Endothelial cell of umbilical vein (primary cell): ENCODE data around the gene ENAH. TPM values are rescaled to one million over a fixed set of nuclear protein-coding genes. Genes with fewer than 3 reads are reported as not detected.

Experiments used
- BruUV-seq: library from RNA; stranded (reverse); fragments of 400-500 nt; replicated peaks from 2 replicates; lab custom pipeline; 2021; lab: Mats Ljungman, UMichigan
- CTCF ChIA-PET: fragments of 300-600, 350-600 bp; sonication (Branson Sonifier 250); formaldehyde crosslinking; loops from one replicate; lab custom pipeline; 2021; ENCODE audit warnings: antibody characterized with exemption, inconsistent platforms; lab: Charles Lee
- POLR2A ChIA-PET: fragments of 300-600, 350-600 bp; sonication (Branson Sonifier 250); formaldehyde crosslinking; loops from one replicate; lab custom pipeline; 2021; ENCODE audit warnings: antibody characterized with exemption, inconsistent platforms; lab: Charles Lee
- DNase-seq: peaks from one replicate; pipeline ENCODE4 v3.0.0-alpha.2; 2011; ENCODE audit warnings: low read depth, low spot score
- FAIRE-seq: peaks from 2 replicates; lab custom pipeline; 2011; peaks lifted over from hg19 to GRCh38; lab: Jason Lieb, UNC
- H2AFZ ChIP-seq: 2 replicates; pipeline ENCODE4 v1.6.0; 2012; ENCODE audit warnings: low read depth, low read length, control low read depth, inconsistent platforms
- H3K27ac ChIP-seq: 2 replicates; pipeline ENCODE4 v1.5.1; 2011; ENCODE audit warnings: low read depth, mild to moderate bottlenecking, control low read depth, low read length, moderate library complexity; ENCODE audit not compliant: insufficient read depth
- H3K27me3 ChIP-seq, 2 experiments: 2 replicates each; pipeline versions ENCODE4 v1.6.0 to v1.6.1; 2011; ENCODE audit warnings: low read length in 2 of 2, mixed read lengths in 1 of 2; ENCODE audit not compliant: control insufficient read depth in 2 of 2, insufficient read depth in 2 of 2
- H3K36me3 ChIP-seq, 2 experiments: 2 replicates in 1 of 2; 3 replicates in 1 of 2; pipeline ENCODE4 v1.5.1; 2011; ENCODE audit warnings: low read length in 2 of 2, mild to moderate bottlenecking in 1 of 2, moderate library complexity in 1 of 2; ENCODE audit not compliant: control insufficient read depth in 2 of 2, insufficient read depth in 2 of 2; ENCODE audit errors: extremely low read depth in 1 of 2
- H3K4me1 ChIP-seq: 3 replicates; pipeline ENCODE4 v1.5.1; 2011; ENCODE audit warnings: mild to moderate bottlenecking, low read length; ENCODE audit not compliant: control insufficient read depth, insufficient read depth; ENCODE audit errors: extremely low read depth
- H3K4me2 ChIP-seq: 2 replicates; pipeline ENCODE4 v1.6.1; 2011; ENCODE audit warnings: low read length, control low read depth, mixed read lengths; ENCODE audit not compliant: insufficient read depth
- H3K4me3 ChIP-seq, 3 experiments: fragments of 200-600 bp in 1 of 3; sonication (generic), shearing (Covaris generic) in 1 of 3; replicated peaks in 1 of 3; 2 replicates each; pipeline ENCODE4 v1.5.1; 2011 to 2016; ENCODE audit warnings: control low read depth in 3 of 3, low read length in 3 of 3, mild to moderate bottlenecking in 2 of 3, inconsistent platforms in 1 of 3, low read depth in 1 of 3, moderate library complexity in 1 of 3; ENCODE audit not compliant: insufficient read depth in 1 of 3
- H3K79me2 ChIP-seq: 2 replicates; pipeline ENCODE4 v1.6.0; 2012; ENCODE audit warnings: low read length, inconsistent platforms; ENCODE audit not compliant: control insufficient read depth, insufficient read depth
- H3K9ac ChIP-seq: replicated peaks from 2 replicates; pipeline ENCODE3; 2011; ENCODE audit warnings: low read length, control low read depth; ENCODE audit not compliant: insufficient read depth; ENCODE audit errors: extremely low read depth
- H3K9me1 ChIP-seq: replicated peaks from 3 replicates; pipeline ENCODE4 v1.6.0; 2011; ENCODE audit warnings: mild to moderate bottlenecking, low read length; ENCODE audit not compliant: control insufficient read depth, insufficient read depth; ENCODE audit errors: extremely low read depth
- H3K9me3 ChIP-seq: replicated peaks from 2 replicates; pipeline ENCODE4 v1.5.1; 2012; ENCODE audit warnings: low read length, inconsistent platforms; ENCODE audit not compliant: control insufficient read depth, insufficient read depth
- H4K20me1 ChIP-seq: replicated peaks from 2 replicates; pipeline ENCODE3; 2011; ENCODE audit warnings: mild to moderate bottlenecking, low read length; ENCODE audit not compliant: control insufficient read depth, insufficient read depth; ENCODE audit errors: extremely low read depth
- EZH2 ChIP-seq: IDR thresholded peaks from 2 replicates; pipeline ENCODE4 v1.6.1; 2012; ENCODE audit warnings: borderline replicate concordance, low read depth, mild to moderate bottlenecking, moderate library complexity, low read length, inconsistent platforms; ENCODE audit not compliant: severe bottlenecking
- FOS ChIP-seq: IDR thresholded peaks from 2 replicates; pipeline ENCODE4 v1.6.1; 2011; ENCODE audit warnings: mild to moderate bottlenecking, low read length, moderate library complexity, borderline replicate concordance; ENCODE audit not compliant: insufficient read depth
- GATA2 ChIP-seq: IDR thresholded peaks from 2 replicates; pipeline ENCODE4 v1.7.0; 2011; ENCODE audit warnings: low read depth, mild to moderate bottlenecking, moderate library complexity, mixed read lengths, low read length; ENCODE audit not compliant: insufficient read length, insufficient read depth
- JUN ChIP-seq: IDR thresholded peaks from 2 replicates; pipeline ENCODE4 v1.6.1; 2011; ENCODE audit warnings: borderline replicate concordance, low read depth; ENCODE audit not compliant: insufficient read length, insufficient read depth
- MYC ChIP-seq: IDR thresholded peaks from one replicate; pipeline ENCODE4 v1.6.1; 2011; ENCODE audit warnings: mild to moderate bottlenecking, low read depth, low read length
- POLR2AphosphoS5 ChIP-seq: IDR thresholded peaks from 2 replicates; pipeline ENCODE4 v1.6.1; 2012; ENCODE audit warnings: low read depth, mild to moderate bottlenecking, control low read depth, low read length, moderate library complexity; ENCODE audit not compliant: insufficient read depth
- dilution Hi-C: fragments of 300-500 bp; cut with MboI; formaldehyde crosslinking; loops from one replicate; pipeline ENCODE4 v1.15.0; 2019; ENCODE audit warnings: low sequenced_read_pairs; ENCODE audit not compliant: extremely low pct_ligation_motif_present
- intact Hi-C: fragments of 100-400 bp; cut with micrococcal nuclease; formaldehyde crosslinking; loops from one replicate; pipeline ENCODE4 v1.10.0; 2022
- polyA plus RNA-seq, 4 experiments: library from polyadenylated mRNA; depleted of rRNA in 3 of 4; stranded (reverse) in 3 of 4; unstranded in 1 of 4; fragments of >200 nt; gene quantifications; 2 replicates each; pipeline versions ENCODE4 v1.2.1 to v1.2.3, GENCODE V29; 2011 to 2012; ENCODE audit warnings: missing spikeins in 1 of 4
- total RNA-seq: library from RNA; stranded (reverse); gene quantifications from 2 replicates; pipeline ENCODE4 v1.2.3, GENCODE V29; 2021
- TF ChIP-seq, protein P1 (sequence below): IDR thresholded peaks from 2 replicates; pipeline ENCODE4 v1.6.1; 2011; ENCODE audit not compliant: insufficient read depth, insufficient read length
- TF ChIP-seq, protein P2 (sequence below), 2 donors: IDR thresholded peaks; 1 replicate in 1 of 2; 2 replicates in 1 of 2; pipeline ENCODE4 v1.5.1; 2011; ENCODE audit warnings: low read length in 2 of 2, mild to moderate bottlenecking in 2 of 2, moderate library complexity in 2 of 2, control low read depth in 1 of 2, inconsistent platforms in 1 of 2, low read depth in 1 of 2; ENCODE audit not compliant: insufficient read depth in 1 of 2; ENCODE audit errors: extremely low read depth in 1 of 2

Gene ENAH
- total and polyA plus RNA-seq, 2 donors (not counting 3 experiments of a cell fraction or from before 2014, with no cell fraction given): 19.9 to 95.6 TPM

DNA sequence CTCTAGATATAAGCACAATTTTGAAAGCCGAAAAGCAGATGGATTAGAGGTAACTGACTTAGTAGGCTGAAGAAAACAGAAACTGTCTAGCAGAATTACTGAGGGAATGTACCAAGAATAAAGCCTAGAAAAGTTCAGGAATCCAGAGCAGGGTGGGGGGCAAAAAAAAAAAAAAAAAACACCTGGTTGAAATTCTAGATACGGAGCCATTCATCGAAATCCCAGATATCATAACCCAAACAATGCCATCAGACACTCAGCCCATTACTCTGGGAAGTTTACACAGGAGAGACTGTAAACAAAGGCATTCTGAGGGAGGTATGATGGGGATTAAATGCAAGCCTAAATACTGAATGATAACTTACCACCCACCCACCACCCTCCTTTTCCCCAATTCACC is 45.6 kb downstream of the ENAH start:
- H3K79me2 ChIP-seq: peaks cover 50% of the 10 kb centered on the region
- no peak overlapping the region for H3K27ac ChIP-seq
- no peaks in the 10 kb centered on the region for H3K9me3 ChIP-seq
- H2AFZ ChIP-seq: no peak overlapping the region
- FAIRE-seq (no peak), DNase-seq (no peak)
- intact Hi-C loops (no loop called here), dilution Hi-C loops (no loop called here)
- H3K9ac ChIP-seq: no peak overlapping the region
- H3K4me3 ChIP-seq: no peak overlapping the region
- no peak overlapping the region for H3K4me2 ChIP-seq
- ChIA-PET CTCF (interaction anchor here (0.8 kb wide), 1 partner anchor 18 kb away, joined by 3 read pairs; no protein-coding TSS in a partner anchor), POLR2A (no interaction called here)
- no peaks in the 10 kb centered on the region for H3K36me3 ChIP-seq
- no peaks in the 10 kb centered on the region for H4K20me1 ChIP-seq
- peaks cover 20% of the 10 kb centered on the region for H3K4me1 ChIP-seq
- H3K27me3 ChIP-seq: no peaks in the 10 kb centered on the region
- TF ChIP-seq POLR2AphosphoS5 (no peak), FOS (no peak), EZH2 (no peak)
- TF ChIP-seq, protein P1, sequence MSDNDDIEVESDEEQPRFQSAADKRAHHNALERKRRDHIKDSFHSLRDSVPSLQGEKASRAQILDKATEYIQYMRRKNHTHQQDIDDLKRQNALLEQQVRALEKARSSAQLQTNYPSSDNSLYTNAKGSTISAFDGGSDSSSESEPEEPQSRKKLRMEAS: no peak
- BruUV-seq: no TSS peak
- H3K9me1 ChIP-seq: no peaks in the 10 kb centered on the region

DNA sequence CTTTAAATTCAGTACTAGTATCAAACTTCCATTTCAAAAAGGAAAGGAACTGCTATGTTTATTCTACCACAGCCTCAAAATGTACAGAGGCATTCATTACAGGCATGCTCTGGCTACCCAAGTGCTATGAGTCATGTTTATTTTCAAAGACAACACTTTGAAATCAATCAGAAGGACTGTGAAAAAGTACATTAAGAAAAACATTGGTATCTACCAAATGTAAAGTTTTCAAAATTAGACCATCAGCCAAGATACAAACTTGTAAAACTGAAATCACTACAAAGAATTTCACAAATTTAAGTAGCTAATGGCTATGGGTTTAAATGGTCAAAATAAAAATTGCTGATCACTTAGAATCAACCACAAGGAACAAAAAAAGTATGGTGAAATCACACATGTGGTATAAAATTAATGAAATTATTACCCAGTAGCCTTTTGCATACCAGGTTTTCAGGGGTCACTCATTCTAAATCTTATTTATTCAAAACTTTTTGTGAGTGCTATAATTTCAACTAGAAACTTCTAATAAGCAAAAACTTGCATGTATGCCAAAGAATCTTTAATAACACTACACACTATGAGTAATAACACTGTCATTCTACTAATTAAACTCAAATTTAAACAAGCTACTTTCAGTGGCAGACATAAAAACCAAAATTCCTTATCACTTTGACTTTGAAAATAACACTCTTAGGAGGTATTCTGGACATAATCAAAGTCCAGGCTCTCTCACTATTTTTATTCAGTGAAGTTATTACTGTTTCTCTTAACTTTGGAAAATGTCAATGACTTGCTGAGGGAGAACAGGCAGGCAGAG is 49.2 kb downstream of the ENAH start:
- intact Hi-C loops (loop anchor here (1.0 to 2.0 kb wide), 2 partner anchors 51 to 169 kb away; no protein-coding TSS in a partner anchor), dilution Hi-C loops (no loop called here)
- no TSS peak for BruUV-seq
- TF ChIP-seq FOS (peak; percentile 76), GATA2 (no peak), MYC (no peak), JUN (peak; percentile 85)
- TF ChIP-seq, protein P2, sequence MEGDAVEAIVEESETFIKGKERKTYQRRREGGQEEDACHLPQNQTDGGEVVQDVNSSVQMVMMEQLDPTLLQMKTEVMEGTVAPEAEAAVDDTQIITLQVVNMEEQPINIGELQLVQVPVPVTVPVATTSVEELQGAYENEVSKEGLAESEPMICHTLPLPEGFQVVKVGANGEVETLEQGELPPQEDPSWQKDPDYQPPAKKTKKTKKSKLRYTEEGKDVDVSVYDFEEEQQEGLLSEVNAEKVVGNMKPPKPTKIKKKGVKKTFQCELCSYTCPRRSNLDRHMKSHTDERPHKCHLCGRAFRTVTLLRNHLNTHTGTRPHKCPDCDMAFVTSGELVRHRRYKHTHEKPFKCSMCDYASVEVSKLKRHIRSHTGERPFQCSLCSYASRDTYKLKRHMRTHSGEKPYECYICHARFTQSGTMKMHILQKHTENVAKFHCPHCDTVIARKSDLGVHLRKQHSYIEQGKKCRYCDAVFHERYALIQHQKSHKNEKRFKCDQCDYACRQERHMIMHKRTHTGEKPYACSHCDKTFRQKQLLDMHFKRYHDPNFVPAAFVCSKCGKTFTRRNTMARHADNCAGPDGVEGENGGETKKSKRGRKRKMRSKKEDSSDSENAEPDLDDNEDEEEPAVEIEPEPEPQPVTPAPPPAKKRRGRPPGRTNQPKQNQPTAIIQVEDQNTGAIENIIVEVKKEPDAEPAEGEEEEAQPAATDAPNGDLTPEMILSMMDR (IDR thresholded peaks at IDR 0.05; ENCODE audit: extremely low read depth in 1 of 2, insufficient read depth in 1 of 2, low read depth in 1 of 2, low read length in 2 of 2): no peak
- H3K9ac ChIP-seq: peak overlapping the region; percentile 29
- POLR2A ChIA-PET: interaction anchor here (0.5 kb wide), 1 partner anchor 55 kb away, joined by 3 read pairs; no protein-coding TSS in a partner anchor
- H3K36me3 ChIP-seq: no peaks in the 10 kb centered on the region
- H3K27ac ChIP-seq: peak overlapping the region; percentile 39
- H3K27me3 ChIP-seq: no peaks in the 10 kb centered on the region
- CTCF ChIA-PET: interaction anchor here (0.5 to 2.9 kb wide), 10 partner anchors 21 to 169 kb away, joined by 3 to 17 read pairs (median 3); no protein-coding TSS in a partner anchor
- H4K20me1 ChIP-seq: no peaks in the 10 kb centered on the region
- H3K9me1 ChIP-seq: no peaks in the 10 kb centered on the region
- DNase-seq (peak; percentile 87), FAIRE-seq (no peak)
- H3K4me1 ChIP-seq: peaks cover 27% of the 10 kb centered on the region
- peaks cover 54% of the 10 kb centered on the region for H3K79me2 ChIP-seq
- H3K4me3 ChIP-seq: no peak overlapping the region
- H2AFZ ChIP-seq: no peak overlapping the region
- H3K9me3 ChIP-seq: no peaks in the 10 kb centered on the region
- peak overlapping the region; percentile 75 for H3K4me2 ChIP-seq
